ENCODE results near the gene CALB2. TPM values are rescaled to one million over a fixed set of nuclear protein-coding genes. Genes with fewer than 3 reads are reported as not detected.
A peak's percentile ranks its signal among the peaks of the same experiment; 100 is the strongest.

The CALB2 gene
- total RNA-seq, 4 donors from 2014 or later = 0.23 to 3.2 (median 0.31) TPM; not detected in 1

- Histone ChIP-seq H3K27me3 (peaks cover 0 to 4% (median 3%) of the 10 kb centered on the region in 3 donors), H3K27ac (no peak overlapping the region), H3K4me3 (no peak overlapping the region), H3K4me1 (no peaks in the 10 kb centered on the region), H3K9me3 (no peaks in the 10 kb centered on the region), H3K36me3 (no peaks in the 10 kb centered on the region)
- ATAC-seq (no peak), DNase-seq (no peak)
- TF ChIP-seq POLR2A (IDR thresholded peaks at IDR 0.05) = no peak
- no peak for TF ChIP-seq CTCF (IDR thresholded peaks at IDR 0.05 in 4 of 5, conservative IDR thresholded peaks at IDR 0.05 in 1 of 5)
- intact Hi-C loops (cut with DNase I; ENCODE audit: low total_unique reads) = no loop called here
- in situ Hi-C loops (cut with MboI; ENCODE audit: low sequenced_read_pairs in 4 of 4) = loop anchor here in 3 of 4 donors (25.0 kb wide), 1 partner anchor 203 kb away; no protein-coding TSS in a partner anchor
These were observed 50.7 kb downstream of the CALB2 start for GRCh38 chr16:71409011-71409775.

- ATAC-seq = no peak
- intact Hi-C loops (cut with DNase I; ENCODE audit: low total_unique reads) = no loop called here
- Histone ChIP-seq H3K36me3 (no peaks in the 10 kb centered on the region), H3K9me3 (no peaks in the 10 kb centered on the region), H3K27me3 (peaks cover 0 to 4% (median 3%) of the 10 kb centered on the region in 3 donors), H3K4me1 (no peaks in the 10 kb centered on the region), H3K4me3 (no peak overlapping the region), H3K27ac (no peak overlapping the region)
- no peak for TF ChIP-seq CTCF (IDR thresholded peaks at IDR 0.05 in 4 of 5, conservative IDR thresholded peaks at IDR 0.05 in 1 of 5)
- TF ChIP-seq POLR2A (IDR thresholded peaks at IDR 0.05) = no peak
- no peak for DNase-seq
- in situ Hi-C loops (cut with MboI; ENCODE audit: low sequenced_read_pairs in 4 of 4) = loop anchor here (5.0 to 25.0 kb wide), 3 partner anchors 87 to 202 kb away; no protein-coding TSS in a partner anchor
These were observed 51.6 kb downstream of the CALB2 start for GRCh38 chr16:71410146-71410545.

- TF ChIP-seq POLR2A (IDR thresholded peaks at IDR 0.05) (no peak), CTCF (IDR thresholded peaks at IDR 0.05 in 4 of 5, conservative IDR thresholded peaks at IDR 0.05 in 1 of 5) (peak; percentile 49 to 87 (median 79))
- ATAC-seq (peak; percentile 62 to 81), DNase-seq (peak; percentile 26 to 43)
- in situ Hi-C loops (cut with MboI; ENCODE audit: low sequenced_read_pairs in 4 of 4) = loop anchor here (5.0 to 25.0 kb wide), 3 partner anchors 85 to 200 kb away; no protein-coding TSS in a partner anchor
- H3K4me3 ChIP-seq = no peak overlapping the region
- no peak overlapping the region for H3K27ac ChIP-seq
- H3K4me1 ChIP-seq = no peaks in the 10 kb centered on the region
- H3K9me3 ChIP-seq = no peaks in the 10 kb centered on the region
- H3K36me3 ChIP-seq = no peaks in the 10 kb centered on the region
- peaks cover 0 to 4% (median 3%) of the 10 kb centered on the region in 3 donors for H3K27me3 ChIP-seq
- intact Hi-C loops (cut with DNase I; ENCODE audit: low total_unique reads) = loop anchor here (1.0 kb wide), 1 partner anchor 87 kb away; no protein-coding TSS in a partner anchor
These were observed 54.0 kb downstream of the CALB2 start for GRCh38 chr16:71412270-71413160.

- Histone ChIP-seq H3K4me3 (no peak overlapping the region), H3K27me3 (peaks cover 0 to 3% (median 0%) of the 10 kb centered on the region in 3 donors), H3K9me3 (no peaks in the 10 kb centered on the region), H3K27ac (no peak overlapping the region), H3K36me3 (no peaks in the 10 kb centered on the region), H3K4me1 (no peaks in the 10 kb centered on the region)
- TF ChIP-seq CTCF (IDR thresholded peaks at IDR 0.05 in 4 of 5, conservative IDR thresholded peaks at IDR 0.05 in 1 of 5) (no peak), POLR2A (IDR thresholded peaks at IDR 0.05) (no peak)
- intact Hi-C loops (cut with DNase I; ENCODE audit: low total_unique reads) = no loop called here
- no peak for DNase-seq
- in situ Hi-C loops (cut with MboI; ENCODE audit: low sequenced_read_pairs in 4 of 4) = loop anchor here (5.0 to 25.0 kb wide), 3 partner anchors 84 to 199 kb away; no protein-coding TSS in a partner anchor
- no peak for ATAC-seq
These were observed 54.8 kb downstream of the CALB2 start for GRCh38 chr16:71413341-71413740.

All from gastrocnemius medialis (tissue), 4 donors.